GM04504 (cell line): Measurements from ENCODE around the gene BAD.
"Not testable (repeated sequence)": the region's sequence is repeated elsewhere in the genome, so short reads cannot be mapped to it uniquely, and the experiment has no call there.

Experiments
- DNase-seq: peaks from one replicate; pipeline ENCODE4 v3.0.0-alpha.2; 2012; ENCODE audit warnings: low read depth

BAD gene

DNA sequence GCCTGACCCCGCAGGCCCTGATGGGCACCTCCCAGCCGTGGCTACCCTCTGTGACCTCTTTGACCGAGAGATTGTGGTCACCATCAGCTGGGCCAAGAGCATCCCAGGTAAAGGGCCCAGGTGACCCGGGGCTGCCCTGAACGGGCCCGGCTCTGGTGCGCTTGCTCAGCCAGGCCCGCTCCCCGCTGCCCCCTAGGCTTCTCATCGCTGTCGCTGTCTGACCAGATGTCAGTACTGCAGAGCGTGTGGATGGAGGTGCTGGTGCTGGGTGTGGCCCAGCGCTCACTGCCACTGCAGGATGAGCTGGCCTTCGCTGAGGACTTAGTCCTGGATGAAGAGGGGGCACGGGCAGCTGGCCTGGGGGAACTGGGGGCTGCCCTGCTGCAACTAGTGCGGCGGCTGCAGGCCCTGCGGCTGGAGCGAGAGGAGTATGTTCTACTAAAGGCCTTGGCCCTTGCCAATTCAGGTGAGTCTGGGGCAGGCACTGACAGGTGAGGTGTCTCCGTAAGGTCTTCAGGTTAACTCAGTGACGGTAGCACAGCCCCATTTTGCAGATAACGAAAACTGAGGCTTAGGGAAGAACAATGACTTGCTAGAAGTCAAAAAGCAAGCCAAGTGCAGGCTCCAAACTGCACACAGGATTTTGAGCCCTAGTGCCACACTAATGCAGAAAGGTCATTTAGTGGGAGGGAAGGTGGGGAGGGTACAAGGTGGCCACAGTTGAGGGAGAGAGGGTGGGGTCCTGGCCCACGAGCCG lies 30.5 kb upstream of the BAD start:
- no peak for DNase-seq

GRCh38 chr11:64314146-64314804 lies 29.8 kb upstream of the BAD start:
- DNase-seq: no peak

DNA sequence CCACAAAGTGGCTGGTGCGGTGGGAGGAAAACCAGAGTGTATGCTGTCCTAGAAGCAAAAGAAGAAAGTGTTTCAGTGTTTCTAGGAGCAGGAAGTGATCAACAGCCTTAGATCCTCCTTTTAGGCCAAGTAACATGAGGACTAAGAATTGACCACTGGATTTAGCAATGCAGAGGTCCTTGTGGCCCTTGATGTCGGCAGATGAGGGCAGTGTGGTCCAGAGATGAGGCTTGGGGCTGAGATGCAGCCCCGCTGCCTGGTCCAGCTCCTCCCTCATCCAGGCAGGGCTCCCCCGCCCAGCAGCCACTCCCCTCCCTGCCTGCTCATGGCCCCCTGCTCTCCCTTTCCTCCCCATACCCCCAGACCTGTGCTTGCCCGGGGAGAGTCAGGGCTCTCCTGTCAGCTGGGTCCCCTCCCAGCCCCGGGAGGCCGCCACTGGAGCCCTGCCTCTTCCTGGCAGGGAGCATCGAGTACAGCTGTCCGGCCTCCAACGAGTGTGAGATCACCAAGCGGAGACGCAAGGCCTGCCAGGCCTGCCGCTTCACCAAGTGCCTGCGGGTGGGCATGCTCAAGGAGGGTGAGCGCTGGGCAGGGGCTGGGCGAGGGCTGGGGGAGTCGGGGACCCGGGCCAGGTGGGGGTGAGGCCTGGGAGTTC lies 29.2 kb upstream of the BAD start:
- no peak for DNase-seq

DNA sequence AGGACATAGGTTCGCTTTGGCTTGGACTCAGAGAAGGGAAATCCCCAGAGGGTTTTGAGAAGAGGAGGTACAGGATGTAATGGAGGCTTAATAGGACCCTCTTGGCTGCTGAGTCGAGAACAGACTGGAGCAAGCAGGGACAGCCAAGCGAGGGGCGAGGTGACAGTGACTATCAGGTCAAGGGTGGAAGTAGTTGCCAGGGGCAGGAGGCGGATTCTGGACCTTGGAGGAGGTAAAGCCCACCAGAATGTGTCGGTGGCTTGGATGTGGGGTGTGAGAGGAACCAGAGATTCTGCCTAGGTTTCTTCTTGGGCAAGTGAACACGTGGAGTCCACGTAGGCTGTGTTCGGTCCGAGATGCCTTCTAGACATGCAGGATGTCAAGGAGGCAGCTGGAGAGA lies 28.5 kb upstream of the BAD start:
- DNase-seq: no peak

- DNase-seq: not testable (repeated sequence)
Observed at GRCh38 chr11:64307795-64308194, 23.3 kb upstream of the BAD start.

- no peak for DNase-seq
Observed at GRCh38 chr11:64306876-64307622, 22.6 kb upstream of the BAD start.

DNA sequence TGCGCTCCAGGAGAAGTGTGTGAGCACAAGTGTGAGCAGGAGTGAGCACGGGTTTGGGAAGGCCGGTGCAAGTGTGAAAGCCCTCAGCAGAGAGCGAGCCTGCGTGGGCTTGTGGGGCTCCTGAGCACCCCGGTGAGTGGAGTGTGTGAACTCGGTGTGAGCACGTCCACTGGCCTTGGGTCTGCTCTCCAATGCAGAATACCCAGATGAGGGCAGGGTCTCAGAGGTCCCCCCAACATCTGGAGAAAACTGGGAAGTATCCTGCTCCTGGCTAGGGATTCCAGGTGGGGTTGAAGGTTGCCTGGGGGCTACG lies 22.1 kb upstream of the BAD start:
- DNase-seq: no peak

DNA sequence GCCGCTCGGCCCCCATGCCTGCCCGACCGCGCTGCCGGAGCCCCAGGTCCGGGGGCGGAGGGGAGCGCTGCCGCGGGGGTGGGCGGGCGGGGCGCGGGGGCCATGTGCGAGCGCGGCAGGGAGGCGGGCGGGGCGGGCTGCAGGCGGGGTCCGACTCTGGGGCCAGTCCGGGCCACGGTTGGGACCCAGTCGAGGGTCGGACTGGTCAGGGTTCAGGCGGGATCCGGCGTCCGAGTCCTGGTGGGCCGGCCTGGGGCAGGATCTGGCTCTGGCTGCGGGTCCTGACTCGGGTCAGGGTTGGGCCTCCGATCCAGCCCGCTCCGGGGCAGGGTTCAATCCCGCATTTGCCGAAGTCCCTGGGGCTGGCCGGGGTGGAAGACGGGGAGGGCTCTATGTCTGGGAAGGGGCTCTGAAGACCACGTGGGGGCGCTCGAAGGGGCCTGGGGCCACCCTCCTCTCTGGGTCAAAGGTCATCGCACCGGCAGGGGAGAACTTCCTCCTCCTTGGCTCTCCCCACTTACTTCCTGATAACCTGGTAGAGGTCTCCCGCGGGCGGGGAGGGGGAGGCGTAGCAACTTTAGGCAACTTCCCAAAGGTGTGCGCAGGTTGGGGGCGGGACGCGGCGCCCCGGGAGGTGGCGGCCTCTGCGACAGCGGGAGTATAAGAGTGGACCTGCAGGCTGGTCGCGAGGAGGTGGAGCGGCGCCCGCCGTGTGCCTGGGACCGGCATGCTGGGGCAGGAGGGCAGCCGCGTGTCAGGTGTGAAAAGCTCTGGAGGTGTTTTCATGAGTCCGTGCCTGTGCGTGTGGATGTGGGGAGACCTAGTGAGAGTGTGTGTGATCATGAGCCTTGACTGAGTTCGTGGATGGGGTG lies 21.5 kb upstream of the BAD start:
- DNase-seq: no peak

DNA sequence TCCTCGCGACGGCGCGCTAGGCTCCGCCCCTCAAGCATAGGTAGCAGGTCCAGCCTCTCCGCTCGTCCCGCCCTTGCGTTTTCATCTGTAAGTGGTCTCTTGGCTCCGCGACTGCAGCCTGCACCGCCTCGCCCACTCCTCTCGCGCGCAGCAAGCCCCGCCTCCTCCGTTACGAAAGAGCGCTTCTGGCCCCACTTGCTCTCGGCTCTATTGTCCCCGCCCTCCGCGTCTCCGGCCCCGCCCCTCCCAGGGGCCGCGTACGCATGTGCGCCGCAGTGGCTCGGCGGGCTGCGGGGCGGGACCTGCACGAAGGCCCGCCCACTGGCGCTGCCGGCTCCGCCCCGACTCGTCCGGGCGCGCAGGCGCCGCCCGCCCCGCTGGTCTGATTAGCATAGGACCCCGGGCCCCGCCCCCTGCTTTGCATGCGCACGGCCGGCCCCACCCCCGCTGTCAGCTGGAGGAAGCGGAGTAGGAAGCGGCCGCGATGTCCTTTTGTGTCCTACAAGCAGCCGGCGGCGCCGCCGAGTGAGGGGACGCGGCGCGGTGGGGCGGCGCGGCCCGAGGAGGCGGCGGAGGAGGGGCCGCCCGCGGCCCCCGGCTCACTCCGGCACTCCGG lies 20.7 kb upstream of the BAD start, which contains the start of gene ESRRA:
ESRRA (plus strand) TSS at position 450 of the 616 bp plus-strand sequence. CDS start 1,656 bp downstream, outside the sequence.
- DNase-seq: peak; percentile 93

- DNase-seq: peak; percentile 65
Observed at GRCh38 chr11:64304316-64305072, 20.0 kb upstream of the BAD start.

GRCh38 chr11:64304032-64304315 lies 19.5 kb upstream of the BAD start:
- DNase-seq: no peak

DNA sequence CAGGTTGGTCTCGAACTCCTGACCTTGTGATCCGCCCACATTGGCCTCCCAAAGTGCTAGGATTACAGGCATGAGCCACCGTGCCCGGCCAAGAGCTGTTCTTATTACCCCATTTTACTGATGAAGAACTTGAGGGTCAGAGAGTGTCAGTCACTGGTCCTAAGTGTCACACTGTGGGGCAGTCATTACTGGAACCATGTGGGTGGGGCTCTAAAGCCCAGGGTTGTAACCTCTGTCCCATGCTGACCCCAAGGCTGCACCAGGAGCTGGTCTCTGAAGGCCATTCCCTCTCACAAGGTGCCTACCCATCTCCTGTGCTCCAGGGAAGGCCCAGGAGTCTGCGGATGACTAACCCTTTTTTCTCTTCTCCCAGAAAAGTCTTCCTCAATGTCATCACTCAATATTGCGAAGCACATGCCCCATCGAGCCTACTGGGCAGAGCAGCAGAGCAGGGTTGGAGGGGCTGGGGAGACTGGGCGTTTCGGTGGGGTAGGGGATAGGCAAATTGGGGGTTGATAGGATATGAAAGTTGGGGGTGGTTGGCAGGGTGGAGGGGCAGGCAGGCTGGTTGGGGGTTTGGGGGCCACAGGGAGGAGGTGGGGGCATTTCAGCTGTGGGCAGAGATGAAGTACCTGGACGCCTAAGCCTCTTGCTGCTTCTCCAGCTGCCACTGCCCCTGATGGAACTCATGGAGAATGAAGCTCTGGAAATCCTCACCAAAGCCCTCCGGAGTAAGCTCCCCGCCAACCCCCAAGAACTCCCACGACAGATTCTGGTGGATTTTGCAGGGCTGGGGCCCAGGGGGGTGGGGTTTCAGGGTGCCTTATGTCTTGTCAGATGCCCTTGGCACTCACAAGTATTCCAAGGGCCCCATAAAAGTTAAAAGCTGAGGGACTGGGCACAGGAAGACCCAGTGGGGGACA lies 18.9 kb upstream of the BAD start:
- no peak for DNase-seq

DNA sequence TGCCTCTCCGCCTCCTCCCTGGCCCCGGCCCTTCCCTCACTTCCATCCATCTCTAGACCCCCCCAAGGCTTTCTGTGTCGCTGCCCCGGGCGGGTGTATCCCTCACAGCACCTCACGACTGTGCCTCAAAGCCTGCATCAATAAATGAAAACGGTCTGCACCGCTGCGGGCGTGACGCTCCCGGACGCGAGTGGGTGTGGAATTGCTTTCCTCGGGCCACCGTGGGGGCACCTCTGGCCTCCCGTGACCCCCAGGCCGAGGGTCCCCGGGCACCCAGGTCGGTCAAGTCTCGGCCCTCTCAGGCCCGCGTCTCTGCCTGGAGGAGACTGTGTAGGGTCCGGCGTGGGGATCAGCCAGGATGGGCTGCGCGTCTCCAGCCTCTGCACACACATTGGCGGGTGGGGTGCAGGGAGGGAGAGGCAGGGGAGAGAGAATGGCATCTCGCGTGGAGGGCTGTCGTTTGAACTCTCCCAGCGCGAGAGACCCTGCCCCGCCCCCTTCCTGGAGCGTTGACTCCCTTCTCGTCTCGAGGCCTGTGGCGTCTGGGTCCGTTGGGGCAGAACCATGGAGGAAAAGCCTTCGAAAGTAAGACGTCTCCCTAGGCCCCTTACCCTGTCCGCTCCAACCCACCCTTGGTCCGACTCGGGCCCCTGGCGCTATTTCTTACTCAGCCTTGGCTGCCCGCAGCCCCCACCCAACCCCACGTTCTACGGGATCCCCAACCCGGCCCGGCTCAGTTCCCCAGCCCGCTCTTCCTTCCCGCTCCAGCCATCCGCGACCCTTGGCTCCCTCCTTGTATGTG lies 15.6 kb upstream of the BAD start, which contains the start of gene CATSPERZ:
CATSPERZ (plus strand) TSS at position 512 of the 802 bp plus-strand sequence; CDS start at position 565, 53 bp downstream.
- no peak for DNase-seq

DNA sequence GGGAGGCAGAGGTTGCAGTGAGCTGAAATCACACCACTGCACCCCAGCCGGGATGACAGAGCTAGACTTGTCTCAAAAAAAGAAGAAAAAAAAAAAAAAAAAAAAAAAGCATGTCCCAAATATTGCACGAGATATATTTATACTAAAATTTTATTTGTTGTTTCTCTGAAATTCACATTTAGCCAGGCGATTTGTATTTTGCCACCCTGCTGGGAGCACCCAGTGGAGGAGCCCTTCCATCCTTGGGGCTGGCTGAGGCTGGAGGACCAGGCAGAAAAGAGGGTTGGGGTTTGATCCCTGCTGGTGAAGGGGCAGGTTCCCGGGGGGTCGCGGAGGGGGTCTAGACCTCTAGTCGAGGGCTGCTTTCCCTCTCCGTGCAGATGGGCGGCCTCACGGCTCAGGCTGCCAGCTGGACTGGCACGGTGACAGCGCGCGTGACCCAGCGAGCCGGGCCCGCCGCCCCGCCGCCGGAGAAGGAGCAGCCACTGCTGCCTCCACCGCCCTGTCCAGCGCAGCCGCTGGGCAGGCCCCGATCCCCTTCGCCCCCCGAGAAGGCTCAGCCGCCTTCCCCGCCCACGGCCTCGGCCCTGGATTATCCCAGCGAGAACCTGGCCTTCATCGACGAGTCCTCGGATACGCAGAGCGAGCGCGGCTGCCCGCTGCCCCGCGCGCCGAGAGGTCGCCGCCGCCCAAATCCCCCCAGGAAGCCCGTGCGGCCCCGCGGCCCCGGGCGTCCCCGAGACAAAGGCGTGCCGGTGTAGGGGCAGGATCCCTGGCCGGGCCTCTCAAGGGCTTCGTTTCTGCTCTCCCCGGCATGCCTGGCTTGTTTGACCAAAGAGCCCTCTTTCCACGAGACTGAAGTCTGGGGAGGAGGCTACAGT lies 14.7 kb upstream of the BAD start:
- DNase-seq: no peak

DNA sequence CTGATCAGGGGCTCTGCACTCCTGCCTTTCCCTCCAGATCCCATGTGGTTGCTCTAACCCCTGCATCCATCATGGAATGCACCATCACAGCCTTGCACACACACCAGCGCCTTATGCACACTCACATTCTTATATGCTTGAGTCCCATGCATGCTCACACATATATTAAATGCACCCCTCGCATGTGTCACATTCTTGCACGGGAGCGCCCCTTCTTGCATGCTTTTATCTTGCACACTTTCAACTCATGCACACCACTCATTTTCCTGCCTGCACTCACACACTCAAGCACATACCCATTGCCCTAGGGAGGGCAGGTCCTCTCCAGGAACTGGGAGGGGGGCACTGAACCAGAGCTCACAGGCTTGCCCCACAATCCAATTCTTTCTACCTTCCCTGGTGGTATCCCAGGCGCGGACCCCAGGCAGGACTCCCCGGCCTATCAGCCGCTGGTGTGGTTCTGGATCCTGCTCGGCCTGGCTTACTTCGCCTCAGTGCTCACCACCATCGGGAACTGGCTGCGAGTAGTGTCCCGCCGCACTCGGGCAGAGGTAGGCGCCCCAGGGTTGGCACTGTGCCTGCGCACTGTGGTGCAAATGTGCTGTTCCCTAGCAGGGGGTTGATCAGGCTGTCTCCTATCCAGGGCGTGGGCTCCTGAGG lies 13.4 kb upstream of the BAD start:
- DNase-seq: no peak

GRCh38 chr11:64296830-64297698 lies 12.6 kb upstream of the BAD start:
- DNase-seq: no peak
